CMK (cell line): ENCODE measurements around the gene ZNF483.
"Not testable (repeated sequence)": the region's sequence is repeated elsewhere in the genome, so short reads cannot be mapped to it uniquely, and the experiment has no call there.

ENCODE experiments used
- DNase-seq: peaks from one replicate; pipeline ENCODE4 v3.0.0-alpha.2; 2010; ENCODE audit warnings: low read depth

The ZNF483 gene

DNA sequence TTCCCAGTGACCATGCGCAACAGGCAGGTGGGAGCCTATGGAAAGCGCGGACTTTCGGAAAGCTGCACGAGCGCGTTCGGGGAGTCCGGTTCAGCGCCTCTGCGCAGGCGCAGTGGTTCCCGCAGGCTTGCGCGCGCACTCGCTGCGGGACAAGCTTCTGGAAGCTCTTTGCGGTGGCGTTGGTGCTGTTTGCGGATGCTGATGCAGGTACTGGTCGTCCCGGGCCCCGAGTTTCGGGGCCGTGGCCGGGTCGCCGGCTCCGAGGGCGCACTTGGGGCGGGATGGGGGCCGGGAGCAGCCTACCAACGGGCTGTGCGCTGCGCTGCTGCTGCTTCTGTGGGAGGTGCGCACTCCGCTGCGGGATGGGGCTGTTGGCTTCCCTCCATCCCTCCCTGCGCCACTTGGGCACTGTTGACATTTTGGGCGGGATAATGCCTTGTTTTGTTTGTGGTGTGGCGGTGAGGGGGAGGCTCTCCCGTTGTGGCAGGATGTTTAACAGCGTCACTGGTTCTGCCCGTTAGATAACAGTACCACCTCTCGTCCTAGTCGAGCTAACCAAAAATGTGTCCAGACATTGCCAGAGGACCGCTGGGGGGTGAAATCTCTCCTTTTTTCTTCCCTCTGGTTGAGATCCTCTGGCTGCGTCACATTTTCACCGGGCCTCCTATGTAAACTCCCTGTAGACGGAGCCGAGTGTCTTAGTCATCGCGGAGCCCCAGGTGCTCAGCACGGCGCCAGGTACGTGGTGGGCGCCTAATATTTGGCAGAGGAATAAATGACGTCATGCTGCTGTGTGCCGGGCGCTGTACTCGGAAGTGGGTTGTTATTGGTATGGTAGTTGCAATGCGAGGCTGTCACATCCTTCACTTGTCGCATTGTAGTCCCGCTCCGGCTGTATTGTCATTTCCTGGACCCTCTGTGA lies at the start of gene ZNF483:
TSS of gene ZNF483 (plus strand) at position 124 of the 922 bp plus-strand sequence. CDS start 2,217 bp downstream, outside the sequence.
- DNase-seq, result no peak

DNA sequence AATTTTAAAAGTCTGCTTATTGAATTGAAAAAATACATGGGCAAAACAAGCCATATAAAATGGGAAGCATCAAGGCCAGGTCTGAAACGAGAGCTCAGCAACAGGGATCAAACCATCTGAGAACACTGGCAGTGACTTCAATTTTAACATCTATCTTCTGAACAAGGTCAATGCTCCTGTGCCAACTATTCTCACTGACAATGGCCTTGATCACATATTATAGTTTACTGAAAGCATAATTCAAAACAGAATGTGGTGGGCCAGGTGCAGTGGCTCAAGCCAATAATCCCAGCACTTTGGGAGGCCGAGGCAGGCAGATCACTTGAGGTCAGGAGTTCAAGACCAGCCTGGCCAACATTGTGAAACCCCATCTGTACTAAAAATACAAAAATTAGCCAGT lies 49.8 kb upstream of the ZNF483 start:
- DNase-seq, result no peak

- DNase-seq, result no peak
Observed at GRCh38 chr9:111477677-111478076, 47.3 kb upstream of the ZNF483 start.

GRCh38 chr9:111481885-111482636 lies 42.9 kb upstream of the ZNF483 start:
- DNase-seq, result no peak

- DNase-seq, result peak; percentile 30
Observed at GRCh38 chr9:111482694-111483438, 42.1 kb upstream of the ZNF483 start.

GRCh38 chr9:111483439-111483857 lies 41.5 kb upstream of the ZNF483 start:
- DNase-seq, result peak; percentile 11

- DNase-seq, result peak; percentile 38
Observed at GRCh38 chr9:111483858-111484571, 41.0 kb upstream of the ZNF483 start, which contains the start of gene ECPAS. Gene ECPAS (minus strand): TSS chr9:111484383. CDS start chr9:111472918, 11,465 bp downstream.

GRCh38 chr9:111484572-111484894 lies 40.4 kb upstream of the ZNF483 start:
- no peak for DNase-seq

DNA sequence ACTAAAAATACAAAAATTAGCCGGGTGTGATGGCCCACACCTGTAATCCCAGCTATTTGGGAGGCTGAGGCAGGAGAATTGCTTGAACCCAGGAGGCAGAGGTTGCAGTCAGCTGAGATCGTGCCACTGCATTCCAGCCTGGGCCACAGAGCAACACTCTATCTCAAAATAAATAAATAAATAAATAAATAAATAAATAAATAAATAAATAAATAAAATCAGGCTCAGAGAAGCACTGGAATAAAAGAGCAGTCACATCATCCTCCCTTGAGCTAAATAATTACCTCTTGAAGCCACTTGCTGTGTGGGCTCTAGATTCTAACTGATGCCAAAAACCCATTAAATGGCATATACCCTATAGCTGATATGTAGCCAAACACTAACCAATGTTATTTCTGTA lies 27.8 kb upstream of the ZNF483 start:
- DNase-seq, result not testable (repeated sequence)

GRCh38 chr9:111501005-111501562 lies 23.9 kb upstream of the ZNF483 start:
- no peak for DNase-seq

DNA sequence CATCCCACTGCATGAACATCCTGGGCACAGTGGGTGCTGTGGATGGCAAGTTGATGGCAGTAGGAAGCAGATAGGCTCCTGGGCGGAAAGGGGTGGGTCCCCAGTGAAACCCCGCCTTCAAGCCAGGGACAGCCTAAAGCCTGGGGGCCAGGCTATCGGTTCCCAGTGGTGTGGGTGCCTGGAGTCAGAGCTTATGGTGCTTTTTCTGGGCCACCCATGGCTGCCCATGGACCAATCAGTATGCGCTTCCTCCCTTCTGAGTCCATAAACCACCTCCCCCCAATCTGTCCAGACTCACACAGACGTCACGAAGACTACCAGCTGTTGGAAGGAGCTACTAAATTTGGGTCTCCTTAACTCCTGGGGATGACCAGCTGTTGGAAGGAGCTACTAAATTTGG lies 23.3 kb upstream of the ZNF483 start:
- no peak for DNase-seq

- no peak for DNase-seq
Observed at GRCh38 chr9:111502506-111502905, 22.5 kb upstream of the ZNF483 start.

- DNase-seq, result not testable (repeated sequence)
Observed at GRCh38 chr9:111511581-111511980, 13.4 kb upstream of the ZNF483 start.

- DNase-seq, result no peak
Observed at GRCh38 chr9:111514967-111515366, 10.0 kb upstream of the ZNF483 start.

- DNase-seq, result no peak
Observed at GRCh38 chr9:111516061-111516465, 8.9 kb upstream of the ZNF483 start.

- no peak for DNase-seq
Observed at GRCh38 chr9:111524731-111525055, 286 bp upstream of the ZNF483 start.

DNA sequence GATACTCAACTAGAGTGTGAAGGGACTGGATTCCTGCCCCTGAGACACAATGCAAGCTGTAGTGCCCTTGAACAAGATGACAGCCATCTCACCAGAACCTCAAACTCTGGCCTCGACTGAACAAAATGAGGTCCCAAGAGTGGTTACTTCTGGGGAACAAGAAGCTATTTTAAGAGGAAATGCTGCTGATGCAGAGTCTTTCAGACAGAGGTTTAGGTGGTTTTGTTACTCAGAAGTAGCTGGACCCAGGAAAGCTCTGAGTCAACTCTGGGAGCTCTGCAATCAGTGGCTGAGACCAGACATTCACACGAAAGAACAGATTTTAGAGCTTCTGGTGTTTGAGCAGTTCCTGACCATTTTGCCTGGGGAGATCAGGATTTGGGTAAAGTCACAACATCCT lies 2.4 kb downstream of the ZNF483 start:
- DNase-seq, result no peak

DNA sequence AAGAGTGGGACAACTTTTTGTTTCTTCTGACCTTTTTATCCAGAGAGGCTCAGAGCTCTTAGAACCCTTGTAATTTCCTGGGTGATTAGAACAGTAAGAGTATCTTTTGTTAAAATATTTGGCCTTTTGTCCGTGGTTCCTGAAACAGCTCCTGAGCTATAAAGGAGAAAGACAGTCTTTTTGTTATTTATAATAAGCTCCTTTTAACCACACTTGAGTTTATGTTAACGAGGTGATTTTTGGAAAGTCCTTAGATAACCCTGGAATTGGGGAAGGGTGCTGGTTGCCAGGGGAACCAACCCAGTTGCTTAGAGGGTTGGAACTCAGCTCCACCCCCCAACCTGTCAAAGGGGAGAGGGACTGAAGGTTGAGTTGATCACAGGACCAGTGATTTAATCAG lies 4.8 kb downstream of the ZNF483 start:
- no peak for DNase-seq

DNA sequence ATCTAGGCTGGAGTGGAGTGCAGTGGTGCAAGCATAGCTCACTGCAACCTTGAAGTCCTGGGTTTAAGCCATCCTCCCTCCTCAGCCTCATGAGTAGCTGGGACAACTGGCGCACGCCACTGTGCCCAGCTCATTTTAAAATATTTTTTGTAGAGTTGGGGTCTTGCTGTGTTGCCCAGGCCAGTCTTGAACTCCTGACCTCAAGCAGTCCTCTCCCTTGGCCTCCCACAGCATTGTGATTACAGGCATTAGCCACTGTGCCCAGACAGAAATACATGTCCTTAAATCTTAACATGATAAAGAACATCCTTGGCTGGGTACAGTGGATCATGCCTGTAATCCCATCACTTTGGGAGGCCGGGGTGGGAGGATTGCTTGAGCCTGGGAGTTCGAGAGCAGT lies 6.7 kb downstream of the ZNF483 start:
- DNase-seq, result no peak

DNA sequence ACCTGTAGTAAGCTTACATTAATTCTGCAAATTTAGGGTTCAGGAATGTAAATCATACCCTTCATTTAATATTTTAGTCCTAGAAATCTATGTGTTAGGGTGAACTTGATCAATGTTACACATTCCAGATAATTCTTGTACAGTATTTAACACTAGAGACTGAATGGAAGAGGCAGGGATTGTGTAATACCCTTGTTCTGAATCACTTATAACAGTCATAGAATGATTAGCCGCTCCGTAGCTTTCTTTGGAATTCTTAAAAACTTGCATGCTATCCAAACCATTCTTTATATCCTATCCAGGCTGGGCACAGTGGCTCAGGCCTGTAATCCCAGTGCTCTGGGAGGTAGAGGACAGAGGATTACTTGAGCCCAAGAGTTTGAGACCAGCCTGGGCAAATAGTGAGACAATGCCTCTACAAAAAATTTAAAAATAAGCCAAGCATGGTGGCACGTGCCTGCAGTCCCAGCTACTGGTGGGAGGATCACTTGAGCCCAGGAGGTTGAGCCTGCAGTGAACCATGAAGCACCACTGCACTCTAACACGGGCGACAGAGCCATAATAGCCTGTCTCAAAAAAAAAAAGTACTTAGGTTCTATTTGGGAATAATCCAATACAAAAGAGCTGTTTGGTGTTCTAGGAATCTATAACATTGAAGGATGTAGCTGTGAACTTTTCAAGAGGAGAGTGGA lies 8.3 kb downstream of the ZNF483 start:
- DNase-seq, result no peak
